HG03460 (cell line): ENCODE data around the gene POLDIP3.
A peak's percentile ranks its signal among the peaks of the same experiment; 100 is the strongest.
"Not testable (repeated sequence)": the region's sequence is repeated elsewhere in the genome, so short reads cannot be mapped to it uniquely, and the experiment has no call there.

ENCODE experiments used
- ATAC-seq: cut with Tn5 transposase; IDR thresholded peaks from one replicate; pipeline ENCODE4 v1.9.1; 2021; ENCODE audit not compliant: unreplicated experiment

The POLDIP3 gene

DNA sequence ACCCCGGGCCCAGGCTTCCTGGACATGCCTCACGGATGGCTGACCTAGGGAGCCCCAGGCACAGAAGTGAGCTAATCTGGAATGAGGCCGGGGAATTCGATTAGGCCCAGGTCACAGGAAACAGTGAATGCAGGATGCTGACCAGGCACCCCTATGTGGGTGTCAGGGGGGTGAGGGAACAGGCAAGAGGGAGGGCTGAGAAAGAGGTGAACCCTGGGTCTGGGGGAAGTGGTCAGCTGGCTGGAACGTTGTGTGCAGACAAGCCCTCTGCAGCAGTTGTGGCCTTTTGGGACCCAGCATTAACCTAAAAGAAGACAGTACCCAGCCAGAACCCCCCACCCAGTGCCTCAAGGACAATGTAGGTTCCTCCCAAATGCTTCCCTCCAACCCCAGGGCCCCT lies 52.8 kb downstream of the POLDIP3 start:
- ATAC-seq: no peak

DNA sequence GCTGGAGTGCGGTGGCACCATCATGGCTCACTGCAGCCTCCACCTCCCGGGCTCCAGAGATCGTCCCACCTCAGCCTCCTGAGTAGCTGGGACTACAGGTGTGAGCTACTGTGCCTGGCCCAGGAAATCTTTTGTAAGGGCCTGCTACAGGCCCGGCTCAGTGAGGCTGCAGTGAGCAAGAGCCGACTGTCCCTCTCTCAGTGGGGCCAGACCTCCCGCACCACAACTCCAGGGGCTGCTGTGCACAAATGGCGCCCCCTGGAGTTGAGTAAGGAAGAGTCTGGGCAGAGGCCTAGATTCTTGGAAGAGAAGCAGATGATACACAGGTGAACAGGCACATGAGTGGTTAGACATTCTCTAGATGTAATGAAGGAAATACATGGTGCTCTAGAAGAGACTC lies 53.9 kb downstream of the POLDIP3 start:
- no peak for ATAC-seq

DNA sequence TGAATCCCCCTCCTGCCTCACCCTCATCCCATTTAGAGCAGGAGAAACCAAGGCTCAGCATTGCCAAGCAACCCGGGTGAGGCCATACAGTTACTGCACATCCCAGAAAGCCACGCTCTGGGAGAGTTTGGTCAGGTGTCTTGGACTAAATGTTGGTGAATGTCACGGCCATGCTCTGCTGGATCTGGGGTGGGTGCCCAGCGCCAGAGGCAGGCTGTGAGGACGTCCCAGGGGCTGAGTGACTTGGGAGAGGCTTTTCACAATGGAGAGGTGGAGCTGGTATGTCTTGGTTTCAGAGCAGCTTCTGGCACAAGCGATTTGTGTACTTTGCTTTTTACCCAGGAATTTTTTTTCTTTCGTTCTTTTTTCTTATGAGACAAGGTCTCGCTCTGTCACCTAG lies 54.3 kb downstream of the POLDIP3 start:
- ATAC-seq: no peak

DNA sequence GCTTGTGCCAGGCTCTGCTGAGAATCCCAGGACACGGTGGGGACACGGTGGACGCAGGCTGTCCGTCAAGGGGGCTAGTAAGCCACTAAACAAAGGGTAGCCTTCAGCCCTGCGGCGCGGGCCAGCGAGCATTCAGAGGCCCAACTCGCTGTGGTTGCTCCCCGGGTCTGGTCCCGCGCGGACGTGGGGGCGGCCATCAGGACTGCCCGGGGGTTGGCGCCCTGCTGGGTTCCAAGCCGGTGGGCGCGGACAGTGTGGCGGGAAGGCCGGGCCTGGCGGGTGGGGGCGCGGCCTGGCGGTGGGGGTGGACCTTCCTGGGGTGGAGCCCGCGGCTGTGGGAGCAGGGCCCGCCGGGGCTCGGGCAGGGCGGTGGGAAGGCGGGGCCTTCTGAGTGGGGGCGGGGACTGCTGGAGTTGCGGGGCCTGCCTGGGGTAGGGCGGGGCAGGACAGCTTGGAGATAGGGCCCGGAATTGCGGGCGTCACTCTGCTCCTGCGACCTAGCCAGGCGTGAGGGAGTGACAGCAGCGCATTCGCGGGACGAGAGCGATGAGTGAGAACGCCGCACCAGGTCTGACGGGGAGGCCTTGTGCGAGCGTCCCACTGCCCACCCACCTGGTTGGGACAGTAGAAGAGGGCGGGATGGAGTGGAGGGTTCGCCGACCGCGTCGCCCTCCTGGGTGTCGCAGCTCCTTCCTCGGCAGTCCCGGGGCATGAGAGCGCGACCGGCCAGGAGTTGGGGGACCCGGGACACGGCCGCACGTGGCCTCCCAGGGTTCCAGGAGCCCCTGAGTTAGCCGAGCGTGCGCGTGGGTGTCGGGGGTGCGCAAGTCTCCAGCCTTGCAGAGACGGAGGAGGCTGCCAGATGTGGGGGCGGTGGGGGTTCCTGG lies 61.0 kb downstream of the POLDIP3 start, which contains the start of gene SERHL2:
Gene SERHL2, plus strand, starts transcription at position 482 of the 887 bp plus-strand sequence. Its CDS starts 65 bp downstream, at position 547.
- no peak for ATAC-seq

DNA sequence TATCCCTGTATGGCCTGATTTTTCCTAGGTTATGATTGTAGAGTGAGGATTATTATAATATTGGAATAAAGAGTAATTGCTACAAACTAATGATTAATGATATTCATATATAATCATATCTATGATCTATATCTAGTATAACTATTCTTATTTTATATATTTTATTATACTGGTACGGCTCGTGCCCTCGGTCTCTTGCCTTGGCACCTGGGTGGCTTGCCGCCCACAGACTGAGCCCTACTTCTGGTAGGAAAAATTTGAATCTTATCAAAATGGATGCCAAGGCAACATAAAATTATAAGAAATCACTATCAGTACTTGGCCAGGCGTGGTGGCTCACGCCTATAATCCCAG lies 62.4 kb downstream of the POLDIP3 start:
- not testable (repeated sequence) for ATAC-seq

DNA sequence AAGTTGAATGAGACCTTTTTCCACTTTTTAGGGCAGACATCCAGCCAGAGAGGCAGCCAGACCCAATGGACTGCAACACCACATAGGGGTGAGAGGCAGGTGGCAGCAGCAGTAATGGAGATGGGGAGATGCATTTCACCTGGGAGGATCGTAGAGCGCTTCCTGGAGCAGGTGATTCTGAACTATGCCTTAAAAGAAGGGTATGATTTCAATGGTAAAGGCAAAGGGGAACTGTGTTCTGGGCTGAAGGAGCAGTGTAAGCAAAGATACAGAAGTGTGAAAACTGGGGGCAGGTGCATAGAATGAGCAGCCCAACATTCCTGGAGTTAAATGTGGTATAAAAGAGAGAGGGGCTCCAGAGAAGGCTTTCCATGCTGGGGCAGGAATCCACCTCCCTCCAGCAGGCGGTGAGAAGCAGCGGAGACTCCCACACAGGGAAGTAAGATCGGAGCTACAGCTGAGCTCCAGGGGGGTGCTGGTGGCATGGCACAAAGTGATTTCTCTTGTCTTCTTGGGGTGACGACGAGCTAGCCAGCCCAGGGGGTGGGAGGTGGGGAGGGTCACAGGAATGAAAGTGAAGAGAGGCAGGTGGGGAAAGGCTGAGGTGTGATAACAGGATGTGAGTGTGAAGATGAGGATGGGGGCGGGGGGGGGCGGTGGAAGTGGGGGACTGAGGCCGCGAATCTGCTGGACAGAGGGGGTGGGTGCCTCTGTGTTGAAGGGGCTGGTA lies 65.2 kb downstream of the POLDIP3 start:
- ATAC-seq: no peak

DNA sequence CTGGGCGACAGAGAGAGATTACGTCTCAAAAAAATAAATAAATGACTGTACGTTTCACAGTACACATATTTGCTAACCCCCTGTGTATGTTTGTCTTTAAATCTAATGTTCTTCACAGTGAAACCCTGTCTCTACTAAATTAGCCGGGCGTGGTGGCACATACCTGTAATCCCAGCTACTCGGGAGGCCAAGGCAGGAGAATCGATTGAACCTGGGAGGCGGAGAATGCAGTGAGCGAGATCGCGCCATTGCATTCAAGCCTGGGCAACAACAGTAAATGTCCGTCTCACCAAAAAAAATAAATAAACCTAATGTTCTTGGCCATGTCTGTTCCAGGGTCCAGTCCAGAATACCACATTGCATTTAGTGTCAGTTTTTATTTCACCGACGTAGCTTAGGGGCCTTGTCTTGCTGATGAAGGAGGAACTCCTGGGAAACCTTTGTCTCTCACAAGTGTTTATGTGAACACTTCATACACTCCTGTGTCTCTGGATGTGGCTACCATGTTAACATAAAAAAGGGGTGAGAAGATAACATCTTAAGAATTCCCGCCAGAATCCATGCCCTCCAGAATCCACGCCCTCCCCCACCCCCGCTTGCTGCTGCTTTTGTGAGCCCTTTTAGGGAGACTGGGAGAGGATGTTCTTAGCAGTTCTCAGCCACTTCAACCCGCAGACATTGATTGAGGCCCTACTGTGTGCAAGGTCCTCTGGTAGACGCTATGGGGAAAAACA lies 65.9 kb downstream of the POLDIP3 start:
- ATAC-seq: no peak

DNA sequence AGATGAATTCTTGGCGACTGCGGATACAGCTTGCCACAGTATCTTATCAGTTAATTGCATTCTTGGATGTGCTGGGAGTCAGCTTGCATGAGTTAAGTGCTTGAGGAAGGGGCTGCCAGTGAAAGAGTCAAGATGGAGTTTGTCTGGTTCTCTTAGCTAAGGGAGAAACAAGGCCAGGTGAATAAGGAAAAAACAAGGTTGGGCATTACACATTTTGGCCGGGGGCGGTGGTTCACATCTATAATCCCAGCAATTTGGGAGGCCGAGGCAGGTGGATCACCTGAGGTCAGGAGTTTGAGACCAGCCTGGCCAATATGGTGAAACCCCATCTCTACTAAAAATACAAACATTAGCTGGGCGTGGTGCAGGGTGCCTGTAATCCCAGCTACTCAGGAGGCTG lies 66.6 kb downstream of the POLDIP3 start:
- ATAC-seq: not testable (repeated sequence)

DNA sequence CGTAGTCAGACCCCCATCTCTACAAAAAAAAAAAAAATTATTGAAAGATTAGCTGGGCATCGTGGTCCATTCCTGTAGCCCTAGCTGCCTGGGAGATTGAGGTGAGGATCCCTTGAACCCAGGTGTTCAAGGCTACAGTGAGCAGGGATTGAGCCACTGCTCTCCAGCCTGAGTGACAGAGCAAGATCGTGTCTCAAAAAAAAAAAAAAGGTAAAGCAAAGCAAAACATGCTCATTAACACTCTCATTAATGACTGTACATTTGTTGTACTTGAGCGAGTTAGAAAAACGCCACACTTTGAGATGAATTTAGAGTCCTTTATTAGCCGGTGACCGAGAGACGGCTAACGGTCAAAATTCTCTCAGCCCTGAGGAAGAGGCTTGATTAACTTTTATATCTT lies 67.1 kb downstream of the POLDIP3 start:
- ATAC-seq: no peak

DNA sequence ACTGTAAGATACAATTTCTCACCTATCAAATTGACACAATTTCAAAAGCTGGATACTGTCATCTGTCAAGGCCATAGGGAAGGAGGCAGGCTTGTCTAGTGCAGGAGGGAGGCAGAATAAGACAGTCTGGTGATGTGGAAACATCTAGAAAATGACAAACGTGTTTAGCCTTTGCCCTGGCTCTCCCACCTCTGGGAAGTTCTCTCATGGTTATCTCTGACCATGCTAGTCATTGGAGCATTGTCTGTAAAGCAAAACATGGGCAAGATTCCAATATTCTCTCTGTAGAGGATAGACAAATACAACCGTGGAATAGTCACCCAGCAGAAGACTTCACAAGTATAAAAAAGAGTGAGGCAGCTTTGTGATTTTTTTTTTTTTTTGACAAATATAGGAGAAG lies 70.0 kb downstream of the POLDIP3 start:
- ATAC-seq: no peak

DNA sequence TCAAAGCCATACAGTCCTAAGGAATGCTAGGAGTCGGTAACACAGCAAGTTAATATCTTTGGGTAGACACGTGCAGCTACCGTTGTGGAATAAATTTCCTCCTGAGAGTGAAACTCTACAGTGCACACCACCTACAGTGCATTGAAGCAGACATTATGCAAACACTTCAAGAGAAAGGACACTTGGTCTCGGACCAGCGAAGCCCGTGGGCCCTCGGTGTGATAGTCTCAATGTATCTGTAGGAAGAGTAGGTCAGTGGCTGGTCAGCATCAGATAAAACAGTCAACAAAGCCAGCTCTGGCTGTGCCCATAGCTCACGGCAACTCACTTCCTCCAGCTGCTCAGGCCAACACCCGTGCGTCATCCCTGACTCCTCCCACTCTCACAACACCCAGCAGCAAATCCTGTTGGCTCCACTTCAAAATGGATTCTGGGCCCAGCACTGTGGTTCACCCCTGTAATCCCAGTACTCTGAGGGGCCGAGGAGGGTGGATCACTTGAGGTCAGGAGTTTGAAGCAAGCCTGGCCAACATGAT lies 75.4 kb downstream of the POLDIP3 start:
- peak; percentile 55 for ATAC-seq

DNA sequence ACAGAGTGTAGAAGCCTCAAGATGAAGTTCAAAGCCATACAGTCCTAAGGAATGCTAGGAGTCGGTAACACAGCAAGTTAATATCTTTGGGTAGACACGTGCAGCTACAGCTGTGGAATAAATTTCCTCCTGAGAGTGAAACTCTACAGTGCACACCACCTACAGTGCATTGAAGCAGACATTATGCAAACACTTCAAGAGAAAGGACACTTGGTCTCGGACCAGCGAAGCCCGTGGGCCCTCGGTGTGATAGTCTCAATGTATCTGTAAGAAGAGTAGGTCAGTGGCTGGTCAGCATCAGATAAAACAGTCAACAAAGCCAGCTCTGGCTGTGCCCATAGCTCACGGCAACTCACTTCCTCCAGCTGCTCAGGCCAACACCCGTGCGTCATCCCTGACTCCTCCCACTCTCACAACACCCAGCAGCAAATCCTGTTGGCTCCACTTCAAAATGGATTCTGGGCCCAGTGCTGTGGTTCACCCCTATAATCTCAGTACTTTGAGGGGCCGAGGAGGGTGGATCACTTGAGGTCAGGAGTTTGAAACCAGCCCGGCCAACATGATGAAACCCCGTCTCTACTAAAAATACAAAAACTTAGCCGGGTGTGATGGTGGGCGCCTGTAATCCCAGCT lies 77.4 kb downstream of the POLDIP3 start:
- ATAC-seq: not testable (repeated sequence)

DNA sequence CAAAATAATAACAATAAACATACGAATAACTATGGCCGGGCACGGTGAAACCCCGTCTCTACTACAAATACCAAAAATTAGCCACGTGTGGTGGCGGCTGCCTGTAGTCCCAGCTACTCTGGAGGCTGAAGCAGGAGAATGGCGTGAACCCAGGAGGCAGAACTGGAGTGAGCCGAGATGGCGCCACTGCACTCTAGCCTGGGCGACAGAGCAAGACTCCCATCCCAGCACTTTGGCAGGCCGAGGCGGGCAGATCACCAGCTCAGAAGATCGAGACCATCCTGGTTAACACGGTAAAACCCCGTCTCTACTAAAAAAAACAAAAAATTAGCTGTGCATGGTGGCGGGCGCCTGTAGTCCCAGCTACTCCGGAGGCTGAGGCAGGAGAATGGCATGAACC lies 78.0 kb downstream of the POLDIP3 start:
- ATAC-seq: not testable (repeated sequence)

DNA sequence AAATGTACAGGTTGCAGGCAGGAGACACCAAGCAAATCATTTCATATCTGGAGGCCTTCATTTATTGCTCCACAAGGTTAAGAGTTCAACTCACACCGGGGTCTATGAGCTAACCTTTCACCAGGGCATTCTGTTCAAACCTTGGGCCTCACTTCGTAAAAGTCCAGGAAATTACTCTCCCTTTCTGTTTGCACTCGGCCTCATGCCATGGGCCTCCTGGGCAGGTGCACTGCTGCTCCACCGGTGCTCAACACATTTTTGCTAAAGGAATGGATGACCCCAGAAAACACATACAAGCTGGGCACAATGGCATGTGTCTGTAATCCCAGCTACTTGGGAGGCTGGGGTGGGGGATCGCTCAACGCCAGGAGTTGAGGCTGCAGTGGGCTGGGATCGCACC lies 78.5 kb downstream of the POLDIP3 start:
- ATAC-seq: no peak

DNA sequence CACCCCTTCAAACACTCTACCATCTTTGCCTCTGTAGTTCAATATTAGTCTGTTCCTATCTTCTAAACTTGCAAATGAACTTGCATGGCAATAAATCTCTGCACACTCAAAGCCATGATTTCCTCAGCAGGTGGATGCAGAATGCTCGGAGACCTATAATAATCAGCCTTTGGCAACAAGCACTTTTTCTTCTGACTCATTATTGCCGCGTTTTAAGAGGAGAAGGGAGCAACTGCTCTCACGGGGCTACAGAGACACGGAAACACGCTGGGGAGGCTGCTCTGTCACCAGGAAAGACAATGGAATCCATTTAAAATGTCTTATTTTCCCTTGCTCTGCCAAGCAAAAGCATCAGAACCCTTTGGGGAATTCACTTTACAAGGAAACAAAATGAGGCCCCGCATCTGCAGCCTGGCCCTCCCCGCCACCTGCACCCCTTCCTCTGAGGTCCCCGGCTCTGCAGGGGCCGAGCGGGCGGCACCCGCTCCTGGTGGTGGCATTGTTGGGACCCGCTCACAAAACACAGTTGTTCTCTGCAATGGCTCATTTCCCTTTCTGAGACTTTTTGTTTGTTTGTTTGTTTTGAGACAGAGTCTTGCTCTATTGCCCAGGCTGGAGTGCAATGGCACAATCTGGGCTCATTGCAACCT lies 79.5 kb downstream of the POLDIP3 start:
- not testable (repeated sequence) for ATAC-seq
